Measurements from ENCODE around the gene PCDHGC4. TPM values are rescaled to one million over a fixed set of nuclear protein-coding genes. Genes with fewer than 3 reads are reported as not detected.

PCDHGC4 gene
- total RNA-seq, 1 experiment from 2014 or later = 4.3 TPM

- no peak overlapping the region for H3K27ac ChIP-seq (ENCODE audit: insufficient read length, low read depth, low read length)
- no peak overlapping the region for H2AK5ac ChIP-seq (ENCODE audit: insufficient read length, low read length)
- H2BK5ac ChIP-seq (ENCODE audit: insufficient read length, low read length) = no peak overlapping the region
- no peak overlapping the region for H2BK20ac ChIP-seq (ENCODE audit: low read depth, low read length, poor library complexity, severe bottlenecking)
- Mint-ChIP-seq H3K9me3 (no peaks in the 10 kb centered on the region; a peak in 1 of 5 replicates), H3K36me3 (ENCODE audit: insufficient read depth in 1 of 3, low read depth in 3 of 3) (peaks cover 27 to 77% (median 49%) of the 10 kb centered on the region in 3 experiments), H3K27ac (no peak overlapping the region), H3K4me3 (no peak overlapping the region), H3K4me1 (peaks cover 27 to 31% of the 10 kb centered on the region in 2 experiments), H3K27me3 (ENCODE audit: low read depth) (peaks cover 1% of the 10 kb centered on the region; the same call in 1 of the 2 replicates)
- no peak overlapping the region for H3K4ac ChIP-seq (ENCODE audit: low read depth, low read length)
- H3K4me1 ChIP-seq (ENCODE audit: insufficient read depth, low read length) = no peaks in the 10 kb centered on the region; the same call in 1 of the 2 replicates
- H3K9ac ChIP-seq (ENCODE audit: extremely low read depth, insufficient read length, low read length) = no peak overlapping the region
- H3T11ph ChIP-seq (ENCODE audit: low read length) = no peak overlapping the region
- no peaks in the 10 kb centered on the region for H3K9me3 ChIP-seq (ENCODE audit: control insufficient read depth, low read depth, low read length)
- no peak overlapping the region for H3K4me2 ChIP-seq (ENCODE audit: insufficient read depth, insufficient read length, low read length)
- no peak overlapping the region for H2AFZ ChIP-seq (ENCODE audit: low read length)
- DNase-seq = no peak
- H3K79me1 ChIP-seq (ENCODE audit: insufficient read depth, low read depth, low read length, poor library complexity, severe bottlenecking) = no peaks in the 10 kb centered on the region
- H2BK15ac ChIP-seq (ENCODE audit: low read depth, low read length) = no peak overlapping the region
- no peak overlapping the region for H3K56ac ChIP-seq (ENCODE audit: insufficient read length, low read depth, low read length)
- no peaks in the 10 kb centered on the region for H3K27me3 ChIP-seq (ENCODE audit: insufficient read depth, low read length)
- no peak overlapping the region for H4K8ac ChIP-seq (replicated peaks; ENCODE audit: insufficient read length, low read depth, low read length)
- TF ChIP-seq, protein P1, sequence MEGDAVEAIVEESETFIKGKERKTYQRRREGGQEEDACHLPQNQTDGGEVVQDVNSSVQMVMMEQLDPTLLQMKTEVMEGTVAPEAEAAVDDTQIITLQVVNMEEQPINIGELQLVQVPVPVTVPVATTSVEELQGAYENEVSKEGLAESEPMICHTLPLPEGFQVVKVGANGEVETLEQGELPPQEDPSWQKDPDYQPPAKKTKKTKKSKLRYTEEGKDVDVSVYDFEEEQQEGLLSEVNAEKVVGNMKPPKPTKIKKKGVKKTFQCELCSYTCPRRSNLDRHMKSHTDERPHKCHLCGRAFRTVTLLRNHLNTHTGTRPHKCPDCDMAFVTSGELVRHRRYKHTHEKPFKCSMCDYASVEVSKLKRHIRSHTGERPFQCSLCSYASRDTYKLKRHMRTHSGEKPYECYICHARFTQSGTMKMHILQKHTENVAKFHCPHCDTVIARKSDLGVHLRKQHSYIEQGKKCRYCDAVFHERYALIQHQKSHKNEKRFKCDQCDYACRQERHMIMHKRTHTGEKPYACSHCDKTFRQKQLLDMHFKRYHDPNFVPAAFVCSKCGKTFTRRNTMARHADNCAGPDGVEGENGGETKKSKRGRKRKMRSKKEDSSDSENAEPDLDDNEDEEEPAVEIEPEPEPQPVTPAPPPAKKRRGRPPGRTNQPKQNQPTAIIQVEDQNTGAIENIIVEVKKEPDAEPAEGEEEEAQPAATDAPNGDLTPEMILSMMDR (conservative IDR thresholded peaks at IDR 0.05) = no peak
- no peak overlapping the region for H4K91ac ChIP-seq (ENCODE audit: insufficient read length, low read depth, low read length)
- H3K14ac ChIP-seq (ENCODE audit: insufficient read depth, low read length) = no peak overlapping the region
- no peak overlapping the region for H2BK120ac ChIP-seq (ENCODE audit: low read depth, low read length, poor library complexity, severe bottlenecking)
- WGBS (ENCODE audit: extremely low coverage, insufficient read length, low lambda C conversion rate) = no CpG with 5 or more reads among the region's 11 CpGs
- H3K79me2 ChIP-seq (ENCODE audit: insufficient read depth, low read length) = no peaks in the 10 kb centered on the region
- peaks cover 13% of the 10 kb centered on the region for H3K23me2 ChIP-seq (ENCODE audit: insufficient read length, low read depth, low read length, poor library complexity, severe bottlenecking)
- no peak overlapping the region for H3K23ac ChIP-seq (ENCODE audit: insufficient read length, low read depth, low read length)
- no peaks in the 10 kb centered on the region for H4K20me1 ChIP-seq (ENCODE audit: control insufficient read depth, insufficient read depth, insufficient read length)
- H4K5ac ChIP-seq (ENCODE audit: insufficient read length, low read depth, low read length) = no peak overlapping the region
- no peak overlapping the region for H2BK12ac ChIP-seq (ENCODE audit: insufficient read length, low read depth, low read length)
- no peak overlapping the region for H3K18ac ChIP-seq (ENCODE audit: insufficient read length, low read depth, low read length)
These were observed 33.2 kb downstream of the PCDHGC4 start for GRCh38 chr5:141517880-141518617.
